ENCODE results near the gene TP53I11.

Gene TP53I11

DNA sequence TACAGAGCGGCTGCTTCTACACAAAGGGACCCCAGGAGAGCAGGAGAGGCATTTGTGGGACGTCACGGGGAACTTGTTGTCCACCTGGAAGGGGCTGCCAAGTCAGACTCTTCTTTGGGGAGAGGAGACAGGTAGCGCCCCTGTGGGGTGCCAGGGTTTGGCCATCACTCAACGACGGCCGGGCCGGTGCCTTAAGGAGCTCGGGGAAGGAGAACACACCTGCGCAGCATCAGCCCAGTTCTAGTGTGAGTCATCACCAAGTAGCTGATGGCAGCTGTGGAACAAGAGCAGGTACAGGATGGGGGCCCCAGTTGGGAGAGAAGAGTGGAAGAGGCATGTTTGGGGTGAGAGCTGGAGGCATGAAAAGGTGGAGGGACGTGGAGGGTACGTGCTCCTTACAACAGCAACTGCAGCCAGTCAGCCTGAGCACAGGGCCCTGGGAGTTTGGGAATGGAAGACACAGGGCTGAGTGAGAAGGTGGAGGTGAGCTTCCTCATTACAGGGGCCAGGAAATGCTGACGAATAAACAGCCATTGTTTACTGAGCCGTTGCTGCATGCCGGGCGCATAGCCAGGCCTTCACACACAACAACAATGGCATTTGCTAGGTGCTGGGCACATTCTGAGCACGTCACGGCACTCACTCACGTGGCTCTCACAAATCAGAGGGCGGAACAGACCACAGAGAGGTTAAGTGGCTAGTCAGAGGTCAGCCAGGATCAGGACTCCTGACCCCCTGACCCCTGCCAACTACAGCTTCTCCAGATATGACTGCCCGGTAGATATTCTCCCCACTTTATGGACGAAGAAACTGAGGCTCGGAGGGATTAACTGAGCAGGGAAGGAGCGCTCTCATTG is 29.1 kb upstream of the TP53I11 start:
- no peak overlapping the region for H3K4me3 ChIP-seq (ENCODE audit: control insufficient read depth, low read depth, low read length)
- DNase-seq (ENCODE audit: low read depth) = no peak

DNA sequence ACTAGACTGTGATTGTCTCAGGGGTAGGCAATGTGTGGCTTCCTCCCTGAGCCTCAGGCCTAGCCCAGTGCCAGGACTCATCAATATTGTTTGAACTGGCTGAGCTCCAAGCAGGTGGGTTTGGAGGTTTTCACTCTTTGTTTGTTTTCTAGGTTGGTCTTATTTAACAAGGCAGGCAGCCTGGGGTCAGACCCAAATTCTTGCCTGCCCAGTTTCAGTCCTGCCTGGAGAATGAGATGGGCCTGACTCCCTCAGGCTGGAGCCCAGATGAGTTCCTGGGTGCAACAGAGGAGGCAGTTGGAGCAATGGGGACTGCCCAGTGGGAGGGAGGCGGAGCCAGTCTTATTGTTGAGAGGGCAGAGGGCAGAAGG is 28.3 kb upstream of the TP53I11 start:
- TF ChIP-seq, protein P1, sequence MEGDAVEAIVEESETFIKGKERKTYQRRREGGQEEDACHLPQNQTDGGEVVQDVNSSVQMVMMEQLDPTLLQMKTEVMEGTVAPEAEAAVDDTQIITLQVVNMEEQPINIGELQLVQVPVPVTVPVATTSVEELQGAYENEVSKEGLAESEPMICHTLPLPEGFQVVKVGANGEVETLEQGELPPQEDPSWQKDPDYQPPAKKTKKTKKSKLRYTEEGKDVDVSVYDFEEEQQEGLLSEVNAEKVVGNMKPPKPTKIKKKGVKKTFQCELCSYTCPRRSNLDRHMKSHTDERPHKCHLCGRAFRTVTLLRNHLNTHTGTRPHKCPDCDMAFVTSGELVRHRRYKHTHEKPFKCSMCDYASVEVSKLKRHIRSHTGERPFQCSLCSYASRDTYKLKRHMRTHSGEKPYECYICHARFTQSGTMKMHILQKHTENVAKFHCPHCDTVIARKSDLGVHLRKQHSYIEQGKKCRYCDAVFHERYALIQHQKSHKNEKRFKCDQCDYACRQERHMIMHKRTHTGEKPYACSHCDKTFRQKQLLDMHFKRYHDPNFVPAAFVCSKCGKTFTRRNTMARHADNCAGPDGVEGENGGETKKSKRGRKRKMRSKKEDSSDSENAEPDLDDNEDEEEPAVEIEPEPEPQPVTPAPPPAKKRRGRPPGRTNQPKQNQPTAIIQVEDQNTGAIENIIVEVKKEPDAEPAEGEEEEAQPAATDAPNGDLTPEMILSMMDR (IDR thresholded peaks at IDR 0.05; ENCODE audit: control insufficient read depth, insufficient read depth, low read depth, low read length, missing control alignments) = no peak
- no peak overlapping the region for H3K4me3 ChIP-seq (ENCODE audit: control insufficient read depth, low read depth, low read length)
- DNase-seq (ENCODE audit: low read depth) = no peak

More for the DNA sequence above, 29.1 kb upstream of the TP53I11 start:
- TF ChIP-seq, protein P1 (IDR thresholded peaks at IDR 0.05; ENCODE audit: control insufficient read depth, insufficient read depth, low read depth, low read length, missing control alignments) = no peak

DNA sequence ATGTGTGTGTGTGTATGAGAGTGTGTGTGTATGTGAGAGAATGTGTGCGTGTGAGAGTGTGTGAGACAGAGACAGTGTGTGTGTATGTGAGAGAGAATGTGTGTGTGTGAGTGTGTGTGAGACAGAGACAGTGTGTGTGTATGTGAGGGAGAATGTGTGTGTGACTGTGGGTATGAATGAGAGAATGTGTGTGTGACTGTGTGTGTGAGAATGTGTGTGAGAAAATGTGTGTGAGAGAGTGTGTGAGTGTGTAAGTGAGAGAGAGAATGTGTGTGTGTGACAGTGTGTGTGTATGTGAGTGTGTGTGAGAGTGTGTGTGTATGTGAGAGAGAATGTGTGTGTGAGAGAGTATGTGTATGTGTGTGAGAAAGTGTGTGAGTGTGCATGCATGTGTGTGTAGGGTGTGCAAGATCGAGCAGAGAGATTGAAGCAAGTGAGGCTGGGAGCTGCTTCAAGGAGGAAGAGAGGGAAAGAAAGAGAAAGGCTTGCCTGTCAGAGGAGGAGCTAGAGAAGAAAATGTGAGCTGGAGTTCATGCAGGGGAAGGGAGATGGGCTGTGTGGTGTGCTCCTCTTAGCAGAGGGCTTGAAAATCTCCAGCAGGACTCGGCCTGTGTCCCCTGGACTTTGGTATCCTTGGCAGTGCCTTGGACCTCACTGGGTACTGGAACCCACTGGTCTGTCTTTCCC is 27.7 kb upstream of the TP53I11 start:
- TF ChIP-seq, protein P1 (IDR thresholded peaks at IDR 0.05; ENCODE audit: control insufficient read depth, insufficient read depth, low read depth, low read length, missing control alignments) = no peak
- no peak for DNase-seq (ENCODE audit: low read depth)
- no peak overlapping the region for H3K4me3 ChIP-seq (ENCODE audit: control insufficient read depth, low read depth, low read length)

- TF ChIP-seq, protein P1 (IDR thresholded peaks at IDR 0.05; ENCODE audit: control insufficient read depth, insufficient read depth, low read depth, low read length, missing control alignments) = no peak
- H3K4me3 ChIP-seq (ENCODE audit: control insufficient read depth, low read depth, low read length) = no peak overlapping the region
- DNase-seq (ENCODE audit: low read depth) = no peak
Observed at GRCh38 chr11:44977493-44977984, 26.9 kb upstream of the TP53I11 start.

- no peak for DNase-seq (ENCODE audit: low read depth)
- TF ChIP-seq, protein P1 (IDR thresholded peaks at IDR 0.05; ENCODE audit: control insufficient read depth, insufficient read depth, low read depth, low read length, missing control alignments) = no peak
Observed at GRCh38 chr11:44976576-44976975, 25.9 kb upstream of the TP53I11 start.

DNA sequence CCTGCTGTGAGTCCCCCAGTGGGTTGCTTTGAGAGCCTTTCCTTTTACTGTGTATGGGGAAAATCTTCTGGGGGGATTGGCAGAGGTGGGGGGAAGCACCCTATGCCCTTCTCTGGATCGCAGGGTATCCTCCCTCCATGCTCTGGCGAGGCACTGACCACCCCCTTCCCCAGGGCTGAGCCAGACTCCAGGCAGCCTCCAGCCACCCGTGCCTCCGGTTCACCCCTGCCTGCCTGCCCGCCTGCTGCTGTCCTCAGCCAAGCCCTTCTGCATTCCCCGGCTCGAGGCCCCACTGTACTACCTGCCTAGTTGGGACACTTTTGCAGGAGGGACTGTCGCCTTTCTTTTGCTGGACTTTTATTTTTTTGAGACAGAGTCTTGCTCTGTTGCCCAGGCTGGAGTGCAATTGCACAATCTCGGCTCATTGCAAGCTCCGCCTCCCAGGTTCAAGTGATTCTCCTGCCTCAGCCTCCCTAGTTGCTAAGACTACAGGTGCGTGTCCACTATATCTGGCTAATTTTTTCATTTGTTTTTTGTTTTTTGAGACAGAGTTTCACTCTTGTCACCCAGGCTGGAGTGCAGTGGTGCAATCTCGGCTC is 23.8 kb upstream of the TP53I11 start:
- H3K4me3 ChIP-seq (ENCODE audit: control insufficient read depth, low read depth, low read length) = no peak overlapping the region
- DNase-seq (ENCODE audit: low read depth) = no peak
- TF ChIP-seq, protein P1 (IDR thresholded peaks at IDR 0.05; ENCODE audit: control insufficient read depth, insufficient read depth, low read depth, low read length, missing control alignments) = no peak

More at GRCh38 chr11:44976576-44976975, 25.9 kb upstream of the TP53I11 start:
- H3K4me3 ChIP-seq (ENCODE audit: control insufficient read depth, low read depth, low read length) = no peak overlapping the region
